ENCODE measurements around the gene PAIP2B.
"Not testable (repeated sequence)": the region's sequence is repeated elsewhere in the genome, so short reads cannot be mapped to it uniquely, and the experiment has no call there.

DNA sequence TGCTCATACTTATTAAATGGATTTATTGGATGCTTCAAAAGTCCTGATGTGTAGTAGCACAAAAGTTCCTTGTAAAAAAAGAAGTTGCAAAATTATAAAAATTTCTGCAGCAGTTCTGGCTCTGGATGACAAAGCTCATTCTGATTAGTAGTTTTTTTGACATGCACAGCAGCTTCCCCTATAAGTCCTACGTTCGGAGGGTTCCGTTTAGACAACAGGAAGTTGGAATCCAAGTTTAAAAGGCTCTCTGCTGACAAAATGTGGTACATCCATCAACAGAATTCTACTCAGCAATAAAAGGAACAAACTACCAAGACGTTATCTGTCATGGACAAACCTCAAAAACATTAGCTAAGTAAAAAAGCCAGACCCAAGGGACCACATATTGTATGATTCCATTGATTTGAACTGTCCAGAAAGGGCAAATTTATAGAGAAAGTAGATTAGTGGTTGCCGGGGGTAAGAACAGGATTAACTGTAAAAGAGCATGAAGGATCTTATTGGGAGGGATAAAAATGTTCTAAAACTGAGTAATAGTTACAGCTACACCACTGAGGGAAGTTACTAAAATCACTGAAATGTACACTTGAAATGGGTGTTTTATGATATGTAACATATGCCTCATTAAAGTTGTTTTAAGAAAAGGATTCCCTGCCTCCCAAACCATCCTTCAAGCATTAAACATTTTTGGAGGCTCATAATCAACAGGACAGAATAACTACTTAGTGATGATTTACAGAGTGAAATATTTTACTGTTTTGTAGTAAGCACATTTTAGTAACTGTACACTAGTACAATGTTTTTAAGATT is 43.4 kb downstream of the PAIP2B start:
- not testable (repeated sequence) for TF ChIP-seq FOS (IDR thresholded peaks at IDR 0.05; ENCODE audit: borderline replicate concordance, extremely low read depth, insufficient read length); CTCF (IDR thresholded peaks at IDR 0.05 in 2 of 3, conservative IDR thresholded peaks at IDR 0.05 in 1 of 3; ENCODE audit: control insufficient read depth in 2 of 3, extremely low read depth in 1 of 3, insufficient read depth in 1 of 3, low read depth in 3 of 3, low read length in 3 of 3); TAF1 (IDR thresholded peaks at IDR 0.05; ENCODE audit: borderline replicate concordance, low read depth, low read length); BACH1 (IDR thresholded peaks at IDR 0.05; ENCODE audit: borderline replicate concordance); ESRRA (IDR thresholded peaks at IDR 0.05; ENCODE audit: low read length)
